ENCODE results near the gene MRPS6.

MRPS6 gene

DNA sequence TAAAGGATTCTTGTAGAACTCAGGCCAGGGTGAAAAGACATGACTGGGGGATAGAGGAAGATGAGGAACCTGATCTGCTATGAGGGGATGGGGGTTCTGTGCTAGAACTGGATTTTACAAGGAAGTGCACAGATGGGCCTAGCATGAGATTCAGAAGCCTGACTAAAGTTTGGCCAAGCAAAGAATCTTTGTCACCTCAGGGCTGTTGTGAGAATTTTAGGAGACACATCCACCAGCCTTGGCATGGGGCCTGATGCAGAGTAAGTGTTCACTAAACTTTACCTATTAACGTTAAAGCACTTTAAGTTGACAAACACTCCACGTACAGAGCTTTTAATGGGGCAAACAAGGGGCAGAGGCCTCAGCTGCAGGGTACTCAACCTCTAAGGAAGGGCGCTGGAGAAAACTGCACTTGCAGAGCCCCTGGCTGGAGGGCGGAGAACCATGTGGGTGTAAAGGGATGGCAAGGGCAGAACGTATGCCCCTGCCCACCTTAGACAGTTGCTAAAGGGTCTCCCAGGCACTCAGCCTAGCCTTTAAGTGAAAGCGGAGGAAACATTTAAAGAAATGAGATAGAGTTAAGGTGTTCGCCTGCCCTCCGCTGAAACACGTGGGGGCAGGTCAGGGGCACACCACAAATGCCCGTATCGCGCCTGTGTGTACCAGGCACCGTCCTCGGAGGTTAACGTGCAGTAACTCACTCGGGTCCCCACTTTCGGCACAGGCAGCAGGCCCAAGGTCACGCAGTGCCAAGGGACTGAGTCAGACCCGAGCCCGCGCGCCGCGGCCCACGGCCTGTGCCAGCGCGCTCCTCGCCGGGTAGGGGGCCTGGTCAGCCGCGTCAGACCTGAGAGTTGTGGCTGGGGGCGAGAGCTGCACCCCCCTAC lies 990 bp upstream of the MRPS6 start:
- no peak for DNase-seq

DNA sequence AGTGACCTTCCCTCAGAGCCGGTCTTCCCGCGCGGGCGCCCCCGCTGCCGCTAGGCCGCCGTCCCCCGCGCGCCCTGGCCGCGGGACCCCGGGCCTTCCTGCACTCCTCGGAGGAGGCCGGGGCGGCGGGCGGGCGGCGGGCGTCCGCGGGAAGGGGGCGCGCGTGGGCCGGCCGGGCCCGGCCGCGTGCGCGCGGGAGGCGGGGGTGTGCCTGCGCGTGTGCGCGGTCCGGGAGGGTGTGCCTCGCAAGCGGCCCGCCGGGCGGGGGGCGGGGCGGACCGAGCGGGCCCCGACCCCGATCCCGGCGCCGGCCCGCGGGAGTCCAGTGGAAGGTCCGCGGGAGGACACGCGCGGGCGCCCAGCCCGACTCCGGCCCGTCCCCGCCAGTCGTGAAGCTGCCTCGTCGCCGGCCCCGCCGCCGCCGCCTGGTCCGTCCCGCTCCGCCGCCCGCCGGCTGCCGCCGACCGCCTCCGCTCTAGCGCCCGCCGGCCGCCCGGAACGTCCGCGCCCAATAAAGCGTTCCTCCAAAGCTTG lies 438 bp downstream of the MRPS6 start:
- no peak for DNase-seq

DNA sequence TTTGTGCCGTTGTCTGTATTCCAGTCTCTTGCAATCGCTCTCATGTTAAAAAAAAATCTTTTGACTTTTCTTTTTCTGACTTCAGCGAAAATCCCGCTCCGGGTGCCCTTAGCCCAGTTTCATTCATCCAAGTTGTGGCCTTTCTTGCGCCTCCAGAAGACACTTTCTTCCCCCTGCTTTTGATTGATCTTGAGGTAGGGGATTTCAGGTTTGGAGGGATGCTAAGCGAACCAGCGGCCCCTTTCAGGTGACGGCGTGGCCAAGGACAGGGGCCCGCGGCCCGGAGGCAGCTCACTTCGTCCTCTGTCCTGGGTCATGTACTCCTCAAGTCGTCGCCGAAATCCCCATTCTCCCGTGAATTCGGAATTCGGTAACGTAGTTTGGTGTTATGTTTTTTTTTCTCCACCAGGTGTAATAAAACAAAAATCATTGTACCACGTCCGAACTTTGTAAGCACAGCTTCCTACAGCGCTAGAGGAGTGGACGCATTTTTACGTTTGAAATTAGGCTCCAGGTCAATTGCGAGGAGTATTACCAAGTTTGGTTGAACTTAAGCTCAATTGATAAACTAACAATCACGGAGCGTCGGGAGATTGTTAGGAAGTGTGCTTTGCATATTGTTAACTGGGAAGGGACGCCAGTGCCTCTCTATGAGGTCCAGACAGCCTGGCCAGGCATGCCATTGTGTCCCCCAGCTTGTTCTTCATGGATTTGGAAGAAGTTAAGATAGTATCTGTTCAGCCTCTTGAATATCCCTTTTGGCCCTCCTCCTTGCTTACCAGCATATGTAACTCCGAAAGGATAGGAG lies 1.1 kb downstream of the MRPS6 start:
- no peak for DNase-seq

DNA sequence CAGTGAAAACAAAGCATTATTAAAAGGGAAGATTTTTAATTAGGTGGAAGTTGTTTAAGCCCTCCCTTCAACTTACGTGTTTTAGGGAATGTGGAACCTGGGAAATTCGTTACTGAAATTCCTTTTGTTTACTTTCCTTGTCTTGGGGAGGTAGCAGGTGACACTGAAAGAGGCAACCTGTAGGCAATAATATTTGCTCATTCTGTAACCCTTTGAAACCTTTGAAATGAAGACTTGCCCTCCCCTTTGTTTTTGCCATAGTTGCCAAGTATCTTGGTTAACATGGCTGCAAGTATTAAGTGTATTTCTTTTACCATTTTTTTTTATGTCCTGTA lies 1.7 kb downstream of the MRPS6 start:
- no peak for DNase-seq

- DNase-seq, result no peak
Observed at GRCh38 chr21:34075760-34076660, 2.6 kb downstream of the MRPS6 start.

DNA sequence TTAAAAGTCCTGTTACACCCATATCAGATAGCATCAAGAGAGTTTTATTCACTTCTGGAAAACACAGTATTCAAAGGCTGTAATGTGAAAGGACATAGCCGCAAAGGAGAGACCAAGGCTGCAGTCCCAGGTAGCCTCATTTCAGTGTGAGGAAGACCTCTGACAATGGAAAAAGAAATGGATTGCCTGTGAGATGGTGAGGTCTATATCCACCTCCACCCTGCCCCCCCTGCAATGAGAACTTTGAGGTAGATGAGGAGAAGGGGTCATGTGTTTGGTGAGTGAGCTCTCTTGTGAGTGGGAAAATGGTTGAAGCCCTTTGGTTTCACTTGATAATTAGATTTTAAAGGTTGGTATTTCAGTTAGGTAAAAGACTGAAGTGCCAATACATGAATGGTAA lies 3.5 kb downstream of the MRPS6 start:
- DNase-seq, result no peak

- DNase-seq, result no peak
Observed at GRCh38 chr21:34077888-34078287, 4.5 kb downstream of the MRPS6 start.

DNA sequence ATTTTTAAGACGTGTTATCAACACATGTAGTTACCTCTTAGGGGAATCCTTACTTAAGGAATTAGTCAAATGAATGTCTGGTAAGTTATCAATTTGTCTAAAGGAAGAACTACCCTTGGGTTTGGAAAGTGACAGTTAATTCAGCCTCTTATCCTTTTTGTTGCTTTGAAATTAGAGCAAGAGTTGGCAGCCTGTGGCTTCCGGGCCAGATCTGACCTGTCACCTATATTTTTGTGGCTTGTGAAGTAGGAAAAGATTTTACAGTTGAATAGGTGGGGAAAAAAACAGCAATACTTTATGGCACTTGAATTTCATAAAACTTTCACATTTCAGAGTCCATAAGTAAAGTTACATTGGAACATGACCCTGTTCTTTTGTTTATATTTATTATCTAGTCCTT lies 5.5 kb downstream of the MRPS6 start:
- DNase-seq, result no peak

- no peak for DNase-seq
Observed at GRCh38 chr21:34080710-34081109, 7.3 kb downstream of the MRPS6 start.

GRCh38 chr21:34082769-34083168 lies 9.4 kb downstream of the MRPS6 start:
- no peak for DNase-seq

- no peak for DNase-seq
Observed at GRCh38 chr21:34083357-34083756, 10.0 kb downstream of the MRPS6 start.

GRCh38 chr21:34085129-34085528 lies 11.8 kb downstream of the MRPS6 start:
- DNase-seq, result no peak

DNA sequence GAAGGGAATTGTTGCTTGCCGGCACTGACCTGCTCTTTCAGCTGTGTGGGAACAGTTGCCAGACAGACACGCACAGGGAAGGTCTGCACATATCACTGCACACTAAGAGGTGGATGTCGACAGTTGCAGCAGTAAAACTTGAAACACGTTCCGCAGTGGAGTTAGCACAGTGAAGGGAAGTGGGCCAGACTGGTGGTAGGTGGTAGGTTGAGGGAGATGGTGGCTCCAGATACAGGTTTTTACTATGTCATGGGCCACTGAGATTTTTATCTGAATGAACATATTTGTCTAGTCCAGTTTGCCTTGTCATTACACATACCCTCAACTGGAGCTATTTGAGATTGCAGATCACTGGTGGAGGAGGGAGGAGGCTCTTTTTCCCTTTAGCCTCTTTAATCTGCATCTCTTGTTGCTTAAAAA lies 13.5 kb downstream of the MRPS6 start:
- no peak for DNase-seq

DNA sequence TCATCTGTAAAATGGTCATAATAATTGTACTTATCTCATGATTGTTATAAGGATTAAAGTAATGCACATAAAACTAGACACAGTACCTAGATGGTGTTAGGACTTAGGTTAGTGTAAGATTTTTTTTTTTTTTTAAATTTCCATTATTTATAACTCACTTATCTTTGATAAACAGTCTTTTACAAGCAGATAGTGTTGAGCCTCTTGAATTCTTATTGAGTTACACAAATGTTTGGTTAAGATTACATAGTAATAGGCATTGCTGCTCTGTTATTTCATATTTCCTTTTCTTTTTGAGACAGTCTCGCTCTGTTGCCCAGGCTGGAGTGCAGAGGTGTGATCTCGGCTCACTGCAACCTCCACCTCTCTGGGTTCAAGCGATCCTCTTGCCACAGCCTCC lies 15.4 kb downstream of the MRPS6 start:
- DNase-seq, result no peak

GRCh38 chr21:34091032-34091431 lies 17.7 kb downstream of the MRPS6 start:
- no peak for DNase-seq

DNA sequence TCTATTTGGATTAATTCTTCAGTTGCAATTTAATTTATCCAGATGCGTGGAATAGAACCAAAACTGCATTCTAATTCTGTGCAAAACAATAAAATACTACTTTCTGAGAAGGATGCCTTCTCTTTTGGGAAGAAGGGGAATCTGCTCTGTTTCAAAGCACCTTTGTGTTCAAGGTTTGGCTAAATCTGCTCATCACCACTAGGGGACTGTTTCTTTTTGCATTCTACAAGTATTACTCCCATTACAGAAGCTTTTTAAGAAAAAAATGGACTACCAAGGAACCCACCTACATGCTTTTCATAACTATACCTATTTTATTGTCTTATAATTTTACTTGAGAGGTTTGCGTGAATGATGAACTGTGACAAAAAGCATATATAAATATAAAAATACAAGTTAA lies 18.2 kb downstream of the MRPS6 start:
- DNase-seq, result no peak

DNA sequence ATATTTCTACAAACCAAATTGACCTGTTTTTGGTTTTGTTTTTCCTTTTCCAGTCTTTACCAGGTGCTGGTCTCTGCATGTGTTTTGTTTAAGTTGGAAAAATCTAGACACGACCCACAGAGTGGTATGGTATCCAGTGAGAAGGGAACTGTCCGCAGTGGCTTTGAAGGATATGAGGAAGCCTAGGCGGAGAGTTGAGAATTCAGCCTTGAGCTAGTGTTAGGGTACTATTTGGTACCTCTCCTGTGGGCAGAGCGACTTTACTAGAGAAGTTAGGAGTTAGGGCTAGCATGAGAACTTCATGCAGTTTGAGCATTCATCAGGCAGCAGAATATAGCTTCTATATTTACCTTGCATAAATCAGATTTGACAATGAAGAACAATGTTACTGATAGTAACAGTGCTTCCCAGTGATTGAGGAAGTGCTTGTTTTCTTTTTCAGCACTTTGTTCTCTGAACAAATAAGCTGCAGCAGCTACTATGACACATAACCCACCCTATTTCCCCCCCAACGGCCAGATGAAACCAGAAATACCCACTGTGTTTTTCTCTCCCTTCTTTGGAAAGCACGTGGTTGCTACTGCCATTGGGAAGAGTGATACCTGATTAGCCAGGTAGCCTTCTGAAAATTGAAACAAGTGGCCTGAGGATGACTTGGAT lies 19.0 kb downstream of the MRPS6 start:
- DNase-seq, result no peak

- DNase-seq, result no peak
Observed at GRCh38 chr21:34093083-34093482, 19.7 kb downstream of the MRPS6 start.

- no peak for DNase-seq
Observed at GRCh38 chr21:34094949-34095348, 21.6 kb downstream of the MRPS6 start.

- DNase-seq, result no peak
Observed at GRCh38 chr21:34097442-34097841, 24.1 kb downstream of the MRPS6 start.

DNA sequence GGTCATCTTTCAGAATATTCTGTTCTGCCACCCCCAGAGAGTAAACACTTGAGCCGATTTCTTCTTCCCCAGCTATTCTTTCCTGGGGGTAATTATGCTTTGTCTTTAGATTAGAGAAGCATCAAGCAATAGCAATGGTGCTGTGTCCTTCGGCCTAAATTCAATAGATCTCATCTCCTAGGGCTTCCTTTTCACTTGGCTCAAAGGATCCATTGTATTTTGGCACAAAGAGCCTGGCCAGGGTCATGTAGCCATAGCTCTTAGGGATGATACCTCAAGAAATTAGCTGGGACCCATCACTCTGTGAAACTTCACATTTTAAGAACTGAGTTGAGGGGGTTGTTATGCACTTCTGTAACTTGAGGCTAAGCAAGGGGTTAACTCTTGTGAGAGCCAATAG lies 27.0 kb downstream of the MRPS6 start:
- DNase-seq, result no peak

- no peak for DNase-seq
Observed at GRCh38 chr21:34100790-34101189, 27.4 kb downstream of the MRPS6 start.
